H1 (cell line): Measurements from ENCODE around the gene FASTKD1. TPM values are rescaled to one million over a fixed set of nuclear protein-coding genes. Genes with fewer than 3 reads are reported as not detected.

Experiments used
- CTCF ChIA-PET: fragments of 300-600 bp; sonication (Branson Sonifier 250); formaldehyde crosslinking; loops from one replicate; lab custom pipeline; 2021; ENCODE audit not compliant: partially characterized antibody; lab: Charles Lee
- POLR2A ChIA-PET: fragments of 300-600 bp; sonication (Branson Sonifier 250); formaldehyde crosslinking; loops from one replicate; lab custom pipeline; 2021; ENCODE audit warnings: inconsistent platforms; ENCODE audit not compliant: partially characterized antibody; lab: Charles Lee
- DNase-seq, 2 experiments: peaks; one replicate each; pipeline versions ENCODE4 v3.0.0 to v3.0.0-alpha.2; 2010 to 2022; ENCODE audit warnings: low spot score in 2 of 2, low read depth in 1 of 2, mixed read lengths in 1 of 2
- FAIRE-seq: peaks from 2 replicates; lab custom pipeline; 2011; peaks lifted over from hg19 to GRCh38; lab: Jason Lieb, UNC
- H2AFZ ChIP-seq: 2 replicates; pipeline ENCODE4 v1.8.1; 2012; ENCODE audit warnings: low read length, inconsistent platforms
- H2AK5ac ChIP-seq: 2 replicates; pipeline ENCODE4 v1.6.1; 2013; ENCODE audit warnings: low read depth, low read length
- H2BK120ac ChIP-seq: replicated peaks from 2 replicates; pipeline ENCODE3; 2013; ENCODE audit warnings: low read depth, low read length, inconsistent platforms
- H2BK12ac ChIP-seq: 2 replicates; pipeline ENCODE4 v1.6.1; 2013; ENCODE audit warnings: low read depth, low read length
- H2BK15ac ChIP-seq: 2 replicates; pipeline ENCODE4 v1.6.1; 2013; ENCODE audit warnings: low read length
- H2BK20ac ChIP-seq: 2 replicates; pipeline ENCODE4 v1.6.1; 2013; ENCODE audit warnings: low read length
- H2BK5ac ChIP-seq: 2 replicates; pipeline ENCODE4 v1.6.1; 2013; ENCODE audit warnings: low read depth, low read length
- H3K14ac ChIP-seq: 2 replicates; pipeline ENCODE4 v1.6.1; 2013; ENCODE audit warnings: inconsistent platforms; ENCODE audit not compliant: insufficient read length
- H3K18ac ChIP-seq: 2 replicates; pipeline ENCODE4 v1.6.1; 2013; ENCODE audit warnings: low read length; ENCODE audit errors: extremely low read depth
- H3K23ac ChIP-seq: 2 replicates; pipeline ENCODE4 v1.6.1; 2013; ENCODE audit warnings: inconsistent platforms; ENCODE audit not compliant: insufficient read length
- H3K23me2 ChIP-seq: 2 replicates; pipeline ENCODE4 v1.6.1; 2013; ENCODE audit warnings: low read depth, low read length
- H3K27ac ChIP-seq: 2 replicates; pipeline ENCODE4 v1.6.1; 2011; ENCODE audit warnings: low read depth, low read length, inconsistent platforms
- H3K27me3 ChIP-seq, 4 experiments: replicated peaks in 1 of 4; 1 replicate in 1 of 4; 2 replicates in 3 of 4; pipeline versions ENCODE4 v1.6.1 to v1.8.1; 2011 to 2013; ENCODE audit warnings: low read length in 3 of 4, mild to moderate bottlenecking in 3 of 4, inconsistent platforms in 2 of 4, mixed read lengths in 2 of 4, moderate library complexity in 1 of 4; ENCODE audit not compliant: control insufficient read depth in 3 of 4, insufficient read depth in 3 of 4; ENCODE audit errors: extremely low read depth in 1 of 4
- H3K36me3 ChIP-seq, 4 experiments: 2 replicates each; pipeline versions ENCODE4 v1.6.1 to v1.8.1; 2011 to 2013; ENCODE audit warnings: mild to moderate bottlenecking in 4 of 4, low read length in 3 of 4, moderate library complexity in 2 of 4, control low read depth in 1 of 4, inconsistent platforms in 1 of 4; ENCODE audit not compliant: insufficient read depth in 4 of 4, control insufficient read depth in 2 of 4
- H3K4ac ChIP-seq: replicated peaks from 2 replicates; pipeline ENCODE3; 2013; ENCODE audit warnings: low read length, low read depth, mixed read lengths, inconsistent platforms; ENCODE audit not compliant: insufficient read length
- H3K4me1 ChIP-seq, 4 experiments: replicated peaks in 1 of 4; 1 replicate in 1 of 4; 2 replicates in 3 of 4; pipeline versions ENCODE4 v1.6.1 to v1.8.1; 2011 to 2013; ENCODE audit warnings: low read length in 3 of 4, inconsistent platforms in 2 of 4, mixed read lengths in 1 of 4; ENCODE audit not compliant: insufficient read depth in 4 of 4, control insufficient read depth in 3 of 4
- H3K4me2 ChIP-seq, 2 experiments: 2 replicates each; pipeline versions ENCODE4 v1.6.1 to v1.8.1; 2011 to 2013; ENCODE audit warnings: low read depth in 2 of 2, low read length in 2 of 2, control low read depth in 1 of 2, inconsistent platforms in 1 of 2, mild to moderate bottlenecking in 1 of 2; ENCODE audit not compliant: insufficient read depth in 1 of 2
- H3K4me3 ChIP-seq, 4 experiments: fragments of 200-600, 300-600 bp in 1 of 4; sonication (generic), shearing (Covaris generic), sonication (Bioruptor Twin) in 1 of 4; 2 replicates each; pipeline versions ENCODE4 v1.5.1 to v1.8.1; 2011 to 2016; ENCODE audit warnings: low read length in 4 of 4, low read depth in 3 of 4, control low read depth in 2 of 4, inconsistent platforms in 2 of 4, mild to moderate bottlenecking in 2 of 4, mixed read lengths in 1 of 4, moderate library complexity in 1 of 4; ENCODE audit not compliant: insufficient read depth in 2 of 4; ENCODE audit errors: extremely low read depth in 1 of 4
- H3K56ac ChIP-seq: replicated peaks from 2 replicates; pipeline ENCODE3; 2013; ENCODE audit warnings: low read depth, mild to moderate bottlenecking, mixed read lengths, low read length, inconsistent platforms; ENCODE audit not compliant: insufficient read length
- H3K79me1 ChIP-seq: 2 replicates; pipeline ENCODE4 v1.6.1; 2013; ENCODE audit warnings: low read depth, low read length, control low read depth
- H3K79me2 ChIP-seq, 2 experiments: 2 replicates each; pipeline versions ENCODE4 v1.6.1 to v1.8.1; 2012 to 2013; ENCODE audit warnings: low read length in 2 of 2, mild to moderate bottlenecking in 2 of 2, inconsistent platforms in 1 of 2; ENCODE audit not compliant: insufficient read depth in 2 of 2, control insufficient read depth in 1 of 2
- H3K9ac ChIP-seq, 4 experiments: replicated peaks in 1 of 4; 1 replicate in 1 of 4; 2 replicates in 3 of 4; pipeline versions ENCODE4 v1.6.1 to v1.8.1; 2011 to 2013; ENCODE audit warnings: low read depth in 3 of 4, low read length in 3 of 4, control low read depth in 2 of 4, mild to moderate bottlenecking in 2 of 4, moderate library complexity in 2 of 4, inconsistent platforms in 1 of 4; ENCODE audit errors: extremely low read depth in 1 of 4
- H3K9me3 ChIP-seq, 2 experiments: 2 replicates each; pipeline versions ENCODE4 v1.6.1 to v1.8.1; 2012 to 2013; ENCODE audit warnings: mild to moderate bottlenecking in 2 of 2, moderate library complexity in 2 of 2, control low read depth in 1 of 2, inconsistent platforms in 1 of 2, low read depth in 1 of 2, low read length in 1 of 2, mixed read lengths in 1 of 2; ENCODE audit not compliant: insufficient read depth in 2 of 2
- H4K20me1 ChIP-seq, 2 experiments: replicated peaks in 1 of 2; 2 replicates each; pipeline versions ENCODE3 to v1.8.1; 2011 to 2013; ENCODE audit warnings: inconsistent platforms in 2 of 2, low read length in 2 of 2, mild to moderate bottlenecking in 1 of 2; ENCODE audit not compliant: insufficient read depth in 2 of 2, control insufficient read depth in 1 of 2
- H4K5ac ChIP-seq: 2 replicates; pipeline ENCODE4 v1.6.1; 2013; ENCODE audit warnings: low read length, low read depth, mixed read lengths, inconsistent platforms; ENCODE audit not compliant: insufficient read length
- H4K8ac ChIP-seq: 2 replicates; pipeline ENCODE4 v1.8.0; 2013; ENCODE audit warnings: mild to moderate bottlenecking, moderate library complexity, low read length, inconsistent platforms; ENCODE audit not compliant: insufficient read depth; ENCODE audit errors: extremely low read depth
- H4K91ac ChIP-seq: replicated peaks from 2 replicates; pipeline ENCODE3; 2013; ENCODE audit warnings: low read length, mixed read lengths, inconsistent platforms; ENCODE audit not compliant: insufficient read length
- CHD7 ChIP-seq: fragments of 300-600 bp; sonication (generic); IDR thresholded peaks from 2 replicates; pipeline ENCODE4 v1.7.1; 2012; ENCODE audit warnings: low read length, moderate library complexity, mild to moderate bottlenecking, inconsistent platforms; ENCODE audit not compliant: insufficient replicate concordance
- polyA plus RNA-seq, 7 experiments: library from polyadenylated mRNA; depleted of rRNA in 3 of 7; stranded (reverse) in 5 of 7; unstranded in 2 of 7; fragments of >200 nt in 5 of 7; fragments of 200-250 nt in 2 of 7; gene quantifications; 1 replicate in 5 of 7; 2 replicates in 1 of 7; 4 replicates in 1 of 7; pipeline versions ENCODE4 v1.2.1 to v1.2.3, GENCODE V29; 2011 to 2013; ENCODE audit warnings: missing spikeins in 2 of 7, mixed read lengths in 2 of 7
- total RNA-seq: library from RNA; stranded (reverse); fragmentation: NEBNext Ultra II Directional; extraction: Animal tissue kit (Norgen Biotek cat#: 25700); gene quantifications from 2 replicates; pipeline ENCODE4 v1.2.1, GENCODE V29; 2021

Gene FASTKD1
- total and polyA plus RNA-seq, 2 of the 8 experiments (the other 6 are each of a cell fraction or from before 2014, with no cell fraction given), result 18.7 to 70.8 TPM

- H3K27me3 ChIP-seq, result no peaks in the 10 kb centered on the region; a peak in 2 of 7 replicates
- no peak overlapping the region for H3K18ac ChIP-seq
- no peak overlapping the region for H3K4me3 ChIP-seq
- no peak overlapping the region for H2AFZ ChIP-seq
- no peak overlapping the region for H3K9ac ChIP-seq
- no peak overlapping the region for H3K23ac ChIP-seq
- H2BK20ac ChIP-seq, result no peak overlapping the region
- no peaks in the 10 kb centered on the region for H3K23me2 ChIP-seq
- H3K56ac ChIP-seq, result no peak overlapping the region
- H3K4me1 ChIP-seq, result no peaks in the 10 kb centered on the region
- POLR2A ChIA-PET, result no interaction called here
- H3K36me3 ChIP-seq, result no peaks in the 10 kb centered on the region
- H2BK15ac ChIP-seq, result no peak overlapping the region
- H3K4ac ChIP-seq, result no peak overlapping the region
- FAIRE-seq (no peak), DNase-seq (no peak)
- no peak overlapping the region for H4K91ac ChIP-seq
- no peak overlapping the region for H3K4me2 ChIP-seq
- H3K14ac ChIP-seq, result no peak overlapping the region
- no peak overlapping the region for H4K5ac ChIP-seq
- CTCF ChIA-PET, result no interaction called here
- no peak overlapping the region for H2AK5ac ChIP-seq
- no peaks in the 10 kb centered on the region for H3K79me1 ChIP-seq
- no peak overlapping the region for H2BK12ac ChIP-seq
- H4K20me1 ChIP-seq, result no peaks in the 10 kb centered on the region
- no peak overlapping the region for H3K27ac ChIP-seq
- H2BK120ac ChIP-seq, result no peak overlapping the region
- no peaks in the 10 kb centered on the region for H3K79me2 ChIP-seq
- H3K9me3 ChIP-seq, result peaks cover 2 to 4% of the 10 kb centered on the region in 2 experiments; a peak in 1 of 4 replicates
- H2BK5ac ChIP-seq, result no peak overlapping the region
- no peak overlapping the region for H4K8ac ChIP-seq
- TF ChIP-seq CHD7, result no peak
These were observed 87.2 kb downstream of the FASTKD1 start for GRCh38 chr2:169486487-169486886.
